GM12873 (cell line): ENCODE data around the gene PEX14.

ENCODE experiments used
- CTCF ChIP-seq: IDR thresholded peaks from 2 replicates; pipeline ENCODE4 v1.5.1; 2012; ENCODE audit warnings: low read depth, mild to moderate bottlenecking, moderate library complexity, low read length, control low read depth; ENCODE audit not compliant: insufficient read depth; ENCODE audit errors: missing control alignments

Gene PEX14

GRCh38 chr1:10536133-10536770, 61.5 kb downstream of the PEX14 start:
- TF ChIP-seq CTCF: no peak

DNA sequence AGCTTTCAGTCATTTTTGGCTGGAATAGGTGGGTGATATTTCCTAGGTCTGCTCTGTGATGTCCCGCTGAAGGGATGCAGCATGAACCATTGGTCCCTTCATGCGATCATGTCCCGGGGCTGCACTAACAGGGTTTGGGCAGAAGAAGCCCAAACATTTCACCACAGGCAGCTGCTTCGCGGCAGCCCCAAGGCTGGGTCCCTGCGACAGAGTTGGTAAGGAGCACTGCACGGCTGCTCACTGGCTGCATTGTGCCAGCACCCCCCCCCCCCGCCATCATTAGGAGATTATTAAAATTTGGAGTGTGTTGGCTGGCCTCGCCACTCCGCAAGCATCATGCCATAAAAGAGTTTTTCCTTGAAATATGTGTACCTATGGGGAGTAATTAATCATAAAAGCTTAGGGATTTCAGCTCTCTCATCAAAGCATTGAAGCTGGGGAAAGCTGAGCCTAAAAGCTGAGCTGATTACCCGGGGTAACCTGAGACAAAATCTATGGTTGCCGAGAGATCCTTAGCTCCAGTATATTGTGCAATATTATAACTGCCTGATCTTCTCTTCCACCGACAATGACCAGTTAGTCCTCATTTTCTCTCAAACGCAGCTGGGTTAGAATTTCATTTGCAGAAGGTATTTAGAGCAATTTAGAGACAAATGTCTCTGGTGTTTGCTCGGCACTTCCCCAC, 62.5 kb downstream of the PEX14 start:
- TF ChIP-seq CTCF: no peak

DNA sequence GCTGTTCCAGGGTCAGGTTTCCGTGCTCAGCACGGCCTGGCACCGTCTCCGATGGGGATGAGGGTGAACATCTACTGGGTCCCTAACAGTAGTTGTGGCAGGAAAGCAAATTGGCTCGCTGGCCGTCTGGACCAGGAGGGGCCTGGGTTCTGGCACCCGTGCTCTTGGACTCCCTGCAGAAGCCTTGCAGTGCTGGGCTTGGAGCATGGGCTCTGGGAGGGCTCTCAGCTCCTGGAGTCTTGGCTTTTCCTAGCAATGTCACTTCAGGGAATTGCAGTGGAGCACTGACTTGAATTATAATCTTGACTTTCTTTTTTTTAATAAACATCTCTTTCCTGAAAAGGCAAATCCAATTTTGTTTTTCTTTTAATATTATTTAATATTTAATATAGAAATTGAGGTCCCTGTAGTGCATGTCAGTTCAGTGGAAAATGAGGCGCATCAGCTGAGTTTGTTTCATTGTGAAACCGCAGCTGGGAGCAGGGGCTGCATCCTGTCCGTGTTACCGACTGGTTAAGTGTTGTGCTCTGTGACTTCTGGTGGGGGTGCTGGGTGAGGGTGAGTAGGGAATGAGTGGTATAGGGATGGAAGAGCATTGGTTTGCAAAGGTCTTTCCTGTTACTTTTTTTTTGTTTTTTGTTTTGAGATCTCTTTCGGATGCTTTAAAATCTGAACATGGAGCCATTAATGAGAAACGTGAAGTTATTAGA, 64.1 kb downstream of the PEX14 start:
- TF ChIP-seq CTCF: no peak

DNA sequence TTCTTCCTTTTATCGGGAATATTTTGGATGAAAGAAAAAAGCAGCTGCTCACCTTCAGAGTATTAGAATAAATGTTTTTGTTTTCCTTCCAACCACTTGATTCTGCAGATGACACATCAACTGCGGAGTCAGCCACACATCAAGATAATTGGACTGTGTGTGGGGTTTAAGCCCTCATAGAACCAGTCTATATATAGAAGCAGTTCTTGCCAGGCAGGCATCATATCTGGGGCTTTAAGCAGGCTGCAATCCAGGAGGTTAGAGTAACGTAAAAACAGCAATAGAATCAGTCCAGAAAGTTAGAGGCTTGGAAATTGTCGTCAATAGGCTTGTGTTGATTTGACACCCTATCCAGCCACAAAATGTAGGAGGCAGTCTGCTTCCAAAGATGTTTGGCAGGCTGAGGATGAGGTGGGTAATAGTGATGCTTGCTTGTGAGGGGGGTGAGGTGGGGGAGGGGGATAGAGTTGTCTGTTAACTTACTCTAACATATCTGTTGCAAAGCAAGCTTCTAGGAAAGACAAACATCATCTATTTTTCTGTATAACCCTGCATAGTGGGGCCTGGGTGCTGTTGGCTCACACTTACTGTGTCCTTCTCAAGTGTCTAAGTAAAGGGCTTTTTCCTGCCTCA, 64.8 kb downstream of the PEX14 start:
- TF ChIP-seq CTCF: no peak

GRCh38 chr1:10540277-10541005, 65.7 kb downstream of the PEX14 start:
- TF ChIP-seq CTCF: no peak

GRCh38 chr1:10541286-10541685, 66.5 kb downstream of the PEX14 start:
- TF ChIP-seq CTCF: no peak
